Activated CD8-positive, alpha-beta T cell treated with anti-CD3 and anti-CD28 coated beads for 36 hours (primary cell): ENCODE results near the gene STPG1. TPM values are rescaled to one million over a fixed set of nuclear protein-coding genes. Genes with fewer than 3 reads are reported as not detected.

Source experiments
- ATAC-seq: fragments of 200-7000 bp; cut with Tn5 transposase; one replicate; pipeline ENCODE4 v1.10.0; 2021; ENCODE audit warnings: mild to moderate bottlenecking, moderate library complexity
- CTCF ChIA-PET: fragments of 350-600 bp; sonication (Branson Sonifier 250); formaldehyde crosslinking; loops from one replicate; lab custom pipeline; 2021; ENCODE audit warnings: antibody characterized with exemption; lab: Charles Lee
- POLR2A ChIA-PET: fragments of 350-600 bp; sonication (Branson Sonifier 250); formaldehyde crosslinking; loops from one replicate; lab custom pipeline; 2021; ENCODE audit warnings: antibody characterized with exemption; lab: Charles Lee
- DNase-seq: peaks from one replicate; pipeline ENCODE4 v3.0.0-alpha.2; 2020
- H3K27ac Mint-ChIP-seq: one replicate; pipeline ENCODE4 v1.8.0; 2021; ENCODE audit warnings: mild to moderate bottlenecking, mixed read lengths
- H3K27me3 Mint-ChIP-seq: one replicate; pipeline ENCODE4 v1.8.0; 2021; ENCODE audit warnings: mixed read lengths
- H3K36me3 Mint-ChIP-seq: one replicate; pipeline ENCODE4 v1.8.0; 2021; ENCODE audit warnings: low read depth, mixed read lengths
- H3K4me1 Mint-ChIP-seq: one replicate; pipeline ENCODE4 v1.8.0; 2021; ENCODE audit warnings: low read depth, mixed read lengths
- H3K4me3 Mint-ChIP-seq: one replicate; pipeline ENCODE4 v1.8.0; 2021; ENCODE audit warnings: mild to moderate bottlenecking, moderate library complexity, mixed read lengths
- H3K9me3 Mint-ChIP-seq: one replicate; pipeline ENCODE4 v1.8.0; 2021; ENCODE audit warnings: mixed read lengths
- intact Hi-C: fragments of 100-400 bp; cut with micrococcal nuclease; formaldehyde crosslinking; loops from one replicate; pipeline ENCODE4 v1.10.0; 2022
- total RNA-seq, 2 experiments: library from RNA; stranded (reverse); gene quantifications; one replicate each; pipeline ENCODE4 v1.2.3, GENCODE V29; 2021
- TF ChIP-seq, protein P1 (sequence below): fragments of 200-600 bp; IDR thresholded peaks from one replicate; pipeline ENCODE4 v1.8.0; 2022; ENCODE audit warnings: antibody characterized with exemption, mild to moderate bottlenecking

Gene STPG1
- total RNA-seq, 2 experiments from 2014 or later = 5.6 to 6.3 TPM

DNA sequence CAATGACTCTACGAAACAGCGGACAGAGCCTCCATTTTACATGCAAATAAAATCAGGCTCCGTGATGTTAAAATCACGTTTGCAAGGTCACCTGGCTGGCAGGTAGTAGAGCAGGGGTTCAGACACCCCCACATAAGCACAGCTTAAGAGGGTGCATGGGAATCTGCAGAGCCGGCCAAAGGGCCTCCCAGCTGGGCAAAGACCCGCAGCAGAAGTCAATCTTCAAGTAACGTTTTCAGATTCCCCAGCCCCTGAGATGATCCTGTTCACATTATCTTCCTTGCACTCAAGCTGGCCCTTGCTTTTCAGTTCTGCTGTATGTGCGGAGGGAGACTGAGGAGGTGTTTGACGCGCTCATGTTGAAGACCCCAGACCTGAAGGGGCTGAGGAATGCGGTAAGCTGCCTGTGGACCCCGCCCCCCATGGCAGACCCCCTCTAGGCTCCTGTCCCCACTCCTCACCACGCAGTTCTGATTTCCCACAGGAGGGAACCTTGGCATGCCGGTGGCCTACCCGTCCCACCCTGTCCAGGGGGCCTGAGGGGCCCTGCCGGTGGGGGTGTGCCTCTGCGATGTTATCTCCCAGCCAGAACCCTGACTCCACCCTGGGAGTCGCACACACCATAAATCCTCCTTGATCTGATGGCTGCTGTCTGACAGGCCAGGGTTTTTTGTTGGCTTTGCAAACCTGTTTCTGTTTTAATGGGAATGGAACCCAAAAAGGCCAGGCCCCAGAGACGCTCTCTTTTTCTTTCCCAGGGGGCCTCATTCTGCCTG is 66.2 kb downstream of the STPG1 start:
- no peaks in the 10 kb centered on the region for H3K9me3 Mint-ChIP-seq
- no peak overlapping the region for H3K27ac Mint-ChIP-seq
- ChIA-PET CTCF (interaction anchor here (1.3 to 2.0 kb wide), 2 partner anchors 44 to 148 kb away, joined by 4 to 6 read pairs; no protein-coding TSS in a partner anchor), POLR2A (no interaction called here)
- TF ChIP-seq, protein P1, sequence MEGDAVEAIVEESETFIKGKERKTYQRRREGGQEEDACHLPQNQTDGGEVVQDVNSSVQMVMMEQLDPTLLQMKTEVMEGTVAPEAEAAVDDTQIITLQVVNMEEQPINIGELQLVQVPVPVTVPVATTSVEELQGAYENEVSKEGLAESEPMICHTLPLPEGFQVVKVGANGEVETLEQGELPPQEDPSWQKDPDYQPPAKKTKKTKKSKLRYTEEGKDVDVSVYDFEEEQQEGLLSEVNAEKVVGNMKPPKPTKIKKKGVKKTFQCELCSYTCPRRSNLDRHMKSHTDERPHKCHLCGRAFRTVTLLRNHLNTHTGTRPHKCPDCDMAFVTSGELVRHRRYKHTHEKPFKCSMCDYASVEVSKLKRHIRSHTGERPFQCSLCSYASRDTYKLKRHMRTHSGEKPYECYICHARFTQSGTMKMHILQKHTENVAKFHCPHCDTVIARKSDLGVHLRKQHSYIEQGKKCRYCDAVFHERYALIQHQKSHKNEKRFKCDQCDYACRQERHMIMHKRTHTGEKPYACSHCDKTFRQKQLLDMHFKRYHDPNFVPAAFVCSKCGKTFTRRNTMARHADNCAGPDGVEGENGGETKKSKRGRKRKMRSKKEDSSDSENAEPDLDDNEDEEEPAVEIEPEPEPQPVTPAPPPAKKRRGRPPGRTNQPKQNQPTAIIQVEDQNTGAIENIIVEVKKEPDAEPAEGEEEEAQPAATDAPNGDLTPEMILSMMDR = no peak
- H3K27me3 Mint-ChIP-seq = peaks cover 6% of the 10 kb centered on the region
- ATAC-seq = no peak
- H3K4me1 Mint-ChIP-seq = peaks cover 28% of the 10 kb centered on the region
- H3K4me3 Mint-ChIP-seq = no peak overlapping the region
- no peak for DNase-seq
- intact Hi-C loops = no loop called here
- H3K36me3 Mint-ChIP-seq = no peaks in the 10 kb centered on the region

DNA sequence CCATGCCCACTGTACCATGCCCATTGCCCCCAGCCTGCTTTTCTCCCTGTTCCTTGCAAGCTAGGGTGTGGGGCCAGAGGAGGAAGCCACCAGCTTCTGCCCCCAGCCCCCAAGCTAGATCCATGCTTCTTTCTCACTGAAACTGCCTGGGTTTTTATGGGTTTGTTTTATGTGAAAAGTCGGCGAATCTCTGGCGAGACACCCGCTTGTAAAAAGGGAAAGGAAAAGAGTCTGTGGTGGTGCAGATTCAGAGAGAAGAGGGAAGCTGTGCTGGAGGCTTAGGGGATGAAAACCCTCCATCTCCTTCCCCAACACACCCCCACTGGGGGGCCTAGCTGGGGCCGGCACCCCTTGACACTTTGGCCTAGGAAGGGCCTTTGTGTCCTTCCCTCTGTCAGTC is 68.2 kb downstream of the STPG1 start:
- Mint-ChIP-seq H3K9me3 (no peaks in the 10 kb centered on the region), H3K27me3 (peaks cover 6% of the 10 kb centered on the region), H3K27ac (no peak overlapping the region), H3K4me3 (no peak overlapping the region), H3K36me3 (no peaks in the 10 kb centered on the region), H3K4me1 (peaks cover 10% of the 10 kb centered on the region)
- DNase-seq (no peak), ATAC-seq (no peak)
- CTCF ChIA-PET = no interaction called here
- intact Hi-C loops = no loop called here
- TF ChIP-seq, protein P1 = no peak
- POLR2A ChIA-PET = no interaction called here

GRCh38 chr1:24344090-24344742 is 69.4 kb downstream of the STPG1 start:
- Mint-ChIP-seq H3K27me3 (peaks cover 6% of the 10 kb centered on the region), H3K4me3 (no peak overlapping the region), H3K9me3 (no peaks in the 10 kb centered on the region), H3K4me1 (no peaks in the 10 kb centered on the region), H3K27ac (no peak overlapping the region), H3K36me3 (no peaks in the 10 kb centered on the region)
- intact Hi-C loops = no loop called here
- no peak for ATAC-seq
- ChIA-PET CTCF (no interaction called here), POLR2A (no interaction called here)
- no peak for DNase-seq
- TF ChIP-seq, protein P1 = no peak

GRCh38 chr1:24343412-24344089 is 70.0 kb downstream of the STPG1 start:
- intact Hi-C loops = no loop called here
- Mint-ChIP-seq H3K4me1 (no peaks in the 10 kb centered on the region), H3K9me3 (no peaks in the 10 kb centered on the region), H3K27ac (no peak overlapping the region), H3K27me3 (peaks cover 6% of the 10 kb centered on the region), H3K36me3 (no peaks in the 10 kb centered on the region), H3K4me3 (no peak overlapping the region)
- TF ChIP-seq, protein P1 = no peak
- DNase-seq = no peak
- ATAC-seq = no peak
- POLR2A ChIA-PET = no interaction called here
- CTCF ChIA-PET = no interaction called here

DNA sequence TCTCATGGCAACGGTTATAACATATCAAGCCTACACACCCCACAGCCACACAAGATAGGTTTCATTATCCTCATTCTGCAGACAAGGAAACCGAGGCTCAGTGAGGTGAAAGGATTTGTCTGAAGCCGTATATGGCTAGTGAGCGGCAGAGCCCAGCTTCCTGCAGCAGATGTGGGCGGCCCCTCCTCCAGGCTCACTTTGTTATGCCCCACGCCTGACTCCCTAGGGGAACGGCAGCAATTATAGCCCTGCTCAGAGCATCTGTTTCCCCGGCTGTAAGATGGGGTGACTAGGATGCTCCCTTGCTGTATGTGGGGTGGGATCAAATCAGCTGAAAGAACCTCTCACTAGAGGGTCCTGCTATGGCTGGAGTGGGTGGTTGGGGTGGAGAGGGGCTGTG is 72.3 kb downstream of the STPG1 start:
- Mint-ChIP-seq H3K4me3 (no peak overlapping the region), H3K9me3 (no peaks in the 10 kb centered on the region), H3K27me3 (peaks cover 3% of the 10 kb centered on the region), H3K36me3 (no peaks in the 10 kb centered on the region), H3K27ac (no peak overlapping the region), H3K4me1 (peaks cover 2% of the 10 kb centered on the region)
- ChIA-PET CTCF (no interaction called here), POLR2A (no interaction called here)
- TF ChIP-seq, protein P1 = no peak
- no peak for ATAC-seq
- no peak for DNase-seq
- intact Hi-C loops = no loop called here
